Esophagus muscularis mucosa (tissue), 4 donors: Measurements from ENCODE around the gene INCA1. TPM values are rescaled to one million over a fixed set of nuclear protein-coding genes. Genes with fewer than 3 reads are reported as not detected.

ENCODE experiments used
- DNase-seq: peaks from one replicate; pipeline ENCODE4 v3.0.0-alpha.2; 2017; ENCODE audit errors: extremely low spot score
- H3K27ac ChIP-seq, 4 donors: fragments of 200-600 bp; sonication (generic); replicated peaks in 1 of 4; 1 replicate in 3 of 4; 2 replicates in 1 of 4; pipeline ENCODE4 v1.5.1; 2016 to 2019; ENCODE audit warnings: mild to moderate bottlenecking in 1 of 4
- H3K27me3 ChIP-seq, 4 donors: fragments of 200-600 bp; sonication (generic); one replicate each; pipeline versions ENCODE4 v1.5.1 to v1.6.0; 2016 to 2019
- H3K36me3 ChIP-seq, 4 donors: fragments of 200-600 bp; sonication (generic); one replicate each; pipeline ENCODE4 v1.5.1; 2016 to 2019
- H3K4me1 ChIP-seq, 4 donors: fragments of 200-600 bp; sonication (generic); one replicate each; pipeline ENCODE4 v1.5.1; 2016 to 2019
- H3K4me3 ChIP-seq, 4 donors: fragments of 200-600 bp; sonication (generic); 1 replicate in 2 of 4; 2 replicates in 2 of 4; pipeline ENCODE4 v1.5.1; 2016 to 2019; ENCODE audit warnings: mild to moderate bottlenecking in 4 of 4, moderate library complexity in 1 of 4
- H3K9me3 ChIP-seq, 4 donors: fragments of 200-600 bp; sonication (generic); 1 replicate in 3 of 4; 2 replicates in 1 of 4; pipeline ENCODE4 v1.5.1; 2016 to 2019
- CTCF ChIP-seq, 3 experiments: fragments of 200-600 bp in 2 of 3; fragments of 450-650 bp in 1 of 3; sonication (generic) in 2 of 3; IDR thresholded peaks; one replicate each; pipeline ENCODE4 v1.5.1; 2017 to 2019; ENCODE audit warnings: antibody characterized with exemption in 3 of 3, mild to moderate bottlenecking in 2 of 3, moderate library complexity in 1 of 3
- EP300 ChIP-seq: sonication (generic); formaldehyde crosslinking; IDR thresholded peaks from one replicate; pipeline ENCODE4 v1.6.1; 2017; ENCODE audit warnings: antibody characterized with exemption
- POLR2A ChIP-seq: fragments of 450-650 bp; IDR thresholded peaks from one replicate; pipeline ENCODE4 v1.6.1; 2017; ENCODE audit warnings: antibody characterized with exemption, moderate library complexity, mild to moderate bottlenecking, low read depth
- POLR2AphosphoS5 ChIP-seq, 2 donors: sonication (generic); formaldehyde crosslinking; IDR thresholded peaks; one replicate each; pipeline ENCODE4 v1.6.1; 2017; ENCODE audit warnings: antibody characterized with exemption in 2 of 2
- WGBS: methylation state at CpG from one replicate; pipeline ENCODE4 v1.1.5; 2018; 5-methylcytosine and 5-hydroxymethylcytosine counted together
- intact Hi-C: fragments of 100-400 bp; cut with DNase I; formaldehyde crosslinking; loops from one replicate; pipeline ENCODE4 v1.15.1; 2023
- total RNA-seq, 4 donors: library from RNA; depleted of rRNA; stranded (reverse); fragments of >200 nt; gene quantifications; one replicate each; pipeline versions ENCODE4 v1.1.0 to v1.2.1, GENCODE V29; 2016

INCA1 gene
- total RNA-seq, 4 donors from 2014 or later, result 1.3 to 4.6 (median 3.0) TPM

- Histone ChIP-seq H3K9me3 (no peaks in the 10 kb centered on the region), H3K36me3 (peaks cover 30 to 68% (median 62%) of the 10 kb centered on the region in 4 donors), H3K27me3 (no peaks in the 10 kb centered on the region), H3K27ac (peak overlapping the region; percentile 91 to 97 (median 94)), H3K4me3 (peak overlapping the region; percentile 77 to 87 (median 78)), H3K4me1 (peaks cover 44 to 76% (median 70%) of the 10 kb centered on the region in 4 donors)
- intact Hi-C loops, result no loop called here
- WGBS, result under 1% methylated on average over 29 of the region's 29 CpGs
- TF ChIP-seq POLR2AphosphoS5 (IDR thresholded peaks at IDR 0.05), result no peak
- TF ChIP-seq EP300, result no peak
- TF ChIP-seq CTCF (IDR thresholded peaks at IDR 0.05), result no peak
- TF ChIP-seq POLR2A, result no peak
- DNase-seq, result no peak
Observed at GRCh38 chr17:4940555-4941318, 56.6 kb downstream of the INCA1 start.

- peak within 1 kb of the TSS; percentile 77 to 87 (median 78) for H3K4me3 ChIP-seq
- intact Hi-C loops, result loop anchor here (5.0 kb wide), 1 partner anchor 47 kb away; the partner anchor contains the start of gene CAMTA2
- H3K27ac ChIP-seq, result peak within 1 kb of the TSS; percentile 91 to 97 (median 94)
- peak; percentile 99 for DNase-seq
- WGBS, result under 1% methylated on average over 53 of the region's 72 CpGs
- no peaks in the 10 kb centered on the region for H3K27me3 ChIP-seq
- TF ChIP-seq CTCF (IDR thresholded peaks at IDR 0.05) (peak in 1 of 3 experiments; percentile 33), EP300 (no peak), POLR2A (peak; percentile 56), POLR2AphosphoS5 (IDR thresholded peaks at IDR 0.05) (peak; percentile 73 to 93)
- H3K9me3 ChIP-seq, result no peaks in the 10 kb centered on the region
- peaks cover 36 to 69% (median 62%) of the 10 kb centered on the region in 4 donors for H3K4me1 ChIP-seq
- H3K36me3 ChIP-seq, result peaks cover 30 to 63% (median 55%) of the 10 kb centered on the region in 4 donors
Observed at GRCh38 chr17:4939796-4940554, 57.3 kb downstream of the INCA1 start, which contains the start of the genes RNF167 and SLC25A11. Gene RNF167 (plus strand): TSS chr17:4940268. CDS start chr17:4940910, 642 bp downstream. Gene SLC25A11 (minus strand): TSS chr17:4940046. CDS start chr17:4939910, 136 bp downstream.

GRCh38 chr17:4939546-4939795 is 57.9 kb downstream of the INCA1 start:
- DNase-seq, result no peak
- Histone ChIP-seq H3K9me3 (no peaks in the 10 kb centered on the region), H3K4me1 (peaks cover 33 to 68% (median 60%) of the 10 kb centered on the region in 4 donors), H3K4me3 (peak overlapping the region; percentile 77 to 87 (median 78)), H3K36me3 (peaks cover 24 to 58% (median 50%) of the 10 kb centered on the region in 4 donors), H3K27ac (peak overlapping the region; percentile 91 to 97 (median 94)), H3K27me3 (no peaks in the 10 kb centered on the region)
- intact Hi-C loops, result loop anchor here (5.0 kb wide), 1 partner anchor 48 kb away; the partner anchor contains the start of gene CAMTA2
- 0% methylated on average over 2 of the region's 16 CpGs for WGBS
- TF ChIP-seq EP300 (no peak), POLR2A (no peak), CTCF (IDR thresholded peaks at IDR 0.05) (no peak)

GRCh38 chr17:4938688-4939545 is 58.4 kb downstream of the INCA1 start:
- Histone ChIP-seq H3K4me3 (peak overlapping the region; percentile 77 to 87 (median 78)), H3K9me3 (no peaks in the 10 kb centered on the region), H3K4me1 (peaks cover 37 to 68% (median 60%) of the 10 kb centered on the region in 4 donors), H3K27ac (peak overlapping the region; percentile 91 to 97 (median 94)), H3K27me3 (no peaks in the 10 kb centered on the region), H3K36me3 (peaks cover 24 to 52% (median 45%) of the 10 kb centered on the region in 4 donors)
- 58% methylated on average over 15 of the region's 19 CpGs for whole genome bisulfite sequencing
- no peak for TF ChIP-seq POLR2A
- no peak for TF ChIP-seq EP300
- TF ChIP-seq CTCF (IDR thresholded peaks at IDR 0.05), result no peak
- no peak for TF ChIP-seq POLR2AphosphoS5 (IDR thresholded peaks at IDR 0.05)
- intact Hi-C loops, result loop anchor here (5.0 kb wide), 1 partner anchor 48 kb away; the partner anchor contains the start of gene CAMTA2
- DNase-seq, result no peak
